Muscle layer of colon (tissue), 2 donors: ENCODE measurements around the gene DNLZ.

Experiments
- H3K27ac ChIP-seq: one replicate; pipeline ENCODE4 v1.7.0; 2013; ENCODE audit warnings: low read depth, mild to moderate bottlenecking, low read length, moderate library complexity
- H3K27me3 ChIP-seq, 2 donors: one replicate each; pipeline ENCODE4 v1.7.0; 2013; ENCODE audit warnings: low read length in 2 of 2, mild to moderate bottlenecking in 2 of 2; ENCODE audit not compliant: insufficient read depth in 2 of 2, control insufficient read depth in 1 of 2
- H3K36me3 ChIP-seq: one replicate; pipeline ENCODE4 v1.7.0; 2013; ENCODE audit warnings: mild to moderate bottlenecking, low read length; ENCODE audit not compliant: insufficient read depth
- H3K4me1 ChIP-seq: one replicate; pipeline ENCODE4 v1.7.0; 2013; ENCODE audit warnings: mild to moderate bottlenecking, low read length; ENCODE audit not compliant: insufficient read depth
- H3K4me3 ChIP-seq, 2 donors: one replicate each; pipeline ENCODE4 v1.7.0; 2013; ENCODE audit warnings: low read length in 2 of 2, low read depth in 1 of 2, mild to moderate bottlenecking in 1 of 2, moderate library complexity in 1 of 2
- H3K9ac ChIP-seq: one replicate; pipeline ENCODE4 v1.7.0; 2013; ENCODE audit warnings: low read length
- H3K9me3 ChIP-seq: one replicate; pipeline ENCODE4 v1.7.0; 2013; ENCODE audit warnings: mild to moderate bottlenecking, low read length
- donor health status: abdominal sarcoma.
- donor health status: Adenocarcinoma of cecum.

The DNLZ gene

DNA sequence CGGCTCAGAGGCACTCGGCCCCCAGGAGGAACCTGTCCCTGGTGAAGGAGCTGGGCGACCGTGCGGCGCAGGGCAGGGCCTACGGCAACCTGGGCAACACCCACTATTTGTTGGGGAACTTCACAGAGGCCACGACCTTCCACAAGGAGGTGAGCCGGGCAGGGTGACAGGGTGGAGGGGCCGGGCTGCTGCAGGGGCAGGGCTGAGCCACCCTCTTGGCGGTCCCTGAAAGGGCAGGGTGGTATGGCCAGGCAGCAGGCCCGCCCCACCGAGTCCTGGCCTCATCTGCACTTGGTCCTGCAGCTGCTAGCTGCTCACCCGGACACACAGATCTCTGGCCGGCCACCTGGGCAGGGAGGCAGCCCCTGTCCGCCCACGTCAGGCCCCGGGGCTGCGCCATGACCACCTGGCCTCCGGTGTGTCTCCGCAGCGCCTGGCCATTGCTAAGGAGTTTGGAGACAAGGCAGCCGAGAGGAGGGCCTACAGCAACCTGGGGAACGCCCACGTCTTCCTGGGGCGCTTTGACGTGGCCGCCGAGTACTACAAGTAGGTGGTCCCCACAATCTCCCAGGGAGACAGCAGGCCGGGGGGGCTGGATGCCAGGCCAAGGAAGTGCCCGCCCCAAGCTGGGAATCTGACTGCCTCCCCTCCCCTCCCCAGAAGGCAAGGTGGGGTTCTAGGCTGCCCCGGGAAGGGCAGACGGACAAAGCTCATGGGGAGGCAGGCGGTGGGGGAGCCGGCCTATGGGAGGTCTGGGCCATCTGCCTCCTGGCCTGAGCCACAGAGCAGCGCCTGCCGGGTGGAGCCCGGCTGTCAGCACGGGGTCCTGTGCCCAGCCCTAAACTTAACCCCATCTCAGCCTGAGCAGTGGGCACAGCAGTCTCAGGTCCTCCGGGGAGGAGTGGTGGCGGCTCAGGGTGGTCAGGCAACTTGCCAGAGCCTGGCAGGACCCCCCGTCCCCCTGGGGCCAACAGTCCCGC is 25.8 kb downstream of the DNLZ start:
- Histone ChIP-seq H3K27ac (no peak overlapping the region), H3K9me3 (no peaks in the 10 kb centered on the region), H3K27me3 (no peaks in the 10 kb centered on the region), H3K9ac (no peak overlapping the region), H3K4me1 (peaks cover 5% of the 10 kb centered on the region), H3K36me3 (no peaks in the 10 kb centered on the region), H3K4me3 (no peak overlapping the region)

DNA sequence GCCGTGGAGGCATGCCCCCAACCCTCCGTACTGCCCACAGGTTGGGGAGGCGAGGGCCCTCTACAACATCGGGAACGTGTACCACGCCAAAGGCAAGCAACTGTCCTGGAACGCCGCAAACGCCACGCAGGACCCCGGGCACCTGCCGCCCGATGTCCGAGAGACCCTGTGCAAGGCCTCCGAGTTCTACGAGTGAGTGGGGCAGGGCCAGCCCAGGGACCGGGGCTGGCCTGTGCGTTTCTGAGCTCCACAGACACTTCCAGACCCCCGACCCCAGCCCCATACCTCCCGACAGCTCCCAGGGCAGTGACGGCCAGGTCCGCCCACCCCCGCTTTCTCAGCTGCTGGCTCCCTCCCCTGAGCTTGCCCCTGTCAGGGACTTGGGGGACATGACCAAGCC is 26.7 kb downstream of the DNLZ start:
- H3K9me3 ChIP-seq: no peaks in the 10 kb centered on the region
- H3K4me1 ChIP-seq: peaks cover 1% of the 10 kb centered on the region
- H3K36me3 ChIP-seq: no peaks in the 10 kb centered on the region
- no peaks in the 10 kb centered on the region for H3K27me3 ChIP-seq
- H3K9ac ChIP-seq: no peak overlapping the region
- no peak overlapping the region for H3K27ac ChIP-seq
- H3K4me3 ChIP-seq: no peak overlapping the region

DNA sequence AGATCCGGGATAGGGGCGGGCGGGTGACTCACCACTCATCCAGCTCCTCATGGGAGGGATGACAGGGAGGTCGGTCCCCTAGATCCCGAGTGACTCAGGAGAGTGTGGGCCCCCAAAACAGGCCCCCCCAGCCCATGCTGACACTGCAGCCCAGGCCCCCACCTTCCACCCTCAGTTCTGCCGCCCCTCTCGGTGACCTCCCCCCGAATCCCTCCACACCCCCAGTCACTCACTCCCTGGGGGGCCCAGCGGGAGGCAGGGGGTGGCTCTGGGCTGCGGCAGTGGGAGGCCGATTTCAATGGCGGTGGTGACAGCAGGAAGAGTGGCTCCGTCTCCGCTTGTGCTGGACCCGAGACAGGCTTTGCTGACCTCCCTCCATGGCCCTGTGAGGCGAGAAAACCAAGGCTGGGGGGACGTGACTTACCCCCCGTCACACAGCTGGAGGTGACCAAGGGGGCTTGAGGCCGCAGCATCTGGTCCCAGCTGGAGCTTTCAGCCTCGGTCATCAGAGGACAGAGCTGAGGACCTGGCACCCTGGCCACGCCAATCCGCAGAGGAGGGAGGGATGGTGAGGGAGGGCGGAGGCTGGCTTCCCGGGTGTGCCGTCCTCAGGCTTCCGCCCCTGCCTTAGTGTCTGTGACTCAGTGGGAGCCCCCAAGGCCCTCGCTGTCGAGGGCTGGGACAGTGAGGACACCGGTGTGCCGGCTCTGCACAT is 27.2 kb downstream of the DNLZ start:
- Histone ChIP-seq H3K9me3 (no peaks in the 10 kb centered on the region), H3K27me3 (no peaks in the 10 kb centered on the region), H3K4me3 (no peak overlapping the region), H3K36me3 (no peaks in the 10 kb centered on the region), H3K4me1 (no peaks in the 10 kb centered on the region), H3K27ac (no peak overlapping the region), H3K9ac (no peak overlapping the region)

DNA sequence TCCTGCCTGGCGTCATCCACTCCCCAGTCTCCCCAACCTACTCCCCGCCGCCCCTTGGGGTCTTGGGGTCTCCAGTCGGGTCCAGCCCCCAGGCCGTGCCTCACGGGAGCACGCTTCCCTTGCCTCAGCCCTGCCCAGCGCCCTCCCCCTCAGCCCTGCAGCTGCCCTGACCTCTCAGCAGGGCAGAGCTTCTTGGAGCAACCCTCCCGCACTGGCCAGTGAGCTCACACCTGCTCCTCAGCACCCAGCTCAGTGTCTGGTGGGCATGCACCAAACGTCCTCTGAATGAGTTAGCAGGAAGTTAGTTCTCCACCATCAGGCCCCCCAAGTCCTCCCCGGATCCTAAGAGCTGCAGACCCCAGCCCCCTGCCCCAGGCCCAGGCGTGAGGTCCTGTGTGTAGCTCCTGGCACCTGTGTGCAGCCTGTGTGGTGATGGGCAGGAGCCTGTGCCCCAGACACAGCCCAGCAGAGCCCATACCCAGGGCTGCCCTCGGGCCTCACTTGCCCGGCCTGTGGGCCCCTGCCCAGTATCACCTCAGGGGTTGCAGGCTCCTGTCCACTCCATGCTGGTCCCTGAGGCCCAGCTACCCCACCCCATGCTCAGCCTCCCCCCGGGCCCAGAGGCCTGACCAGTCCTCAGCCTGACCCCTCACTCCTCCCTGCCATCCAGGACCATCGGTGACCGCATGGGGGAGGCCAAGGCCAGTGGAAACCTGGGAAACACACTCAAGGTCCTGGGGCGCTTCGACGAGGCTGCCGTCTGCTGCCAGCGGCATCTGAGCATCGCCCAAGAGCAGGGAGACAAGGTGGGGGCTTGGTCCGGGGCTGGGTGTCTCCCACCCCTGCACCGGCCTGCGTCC is 28.0 kb downstream of the DNLZ start:
- no peak overlapping the region for H3K4me3 ChIP-seq
- H3K4me1 ChIP-seq: no peaks in the 10 kb centered on the region
- H3K27me3 ChIP-seq: no peaks in the 10 kb centered on the region
- no peak overlapping the region for H3K27ac ChIP-seq
- no peaks in the 10 kb centered on the region for H3K36me3 ChIP-seq
- no peaks in the 10 kb centered on the region for H3K9me3 ChIP-seq
- H3K9ac ChIP-seq: no peak overlapping the region

DNA sequence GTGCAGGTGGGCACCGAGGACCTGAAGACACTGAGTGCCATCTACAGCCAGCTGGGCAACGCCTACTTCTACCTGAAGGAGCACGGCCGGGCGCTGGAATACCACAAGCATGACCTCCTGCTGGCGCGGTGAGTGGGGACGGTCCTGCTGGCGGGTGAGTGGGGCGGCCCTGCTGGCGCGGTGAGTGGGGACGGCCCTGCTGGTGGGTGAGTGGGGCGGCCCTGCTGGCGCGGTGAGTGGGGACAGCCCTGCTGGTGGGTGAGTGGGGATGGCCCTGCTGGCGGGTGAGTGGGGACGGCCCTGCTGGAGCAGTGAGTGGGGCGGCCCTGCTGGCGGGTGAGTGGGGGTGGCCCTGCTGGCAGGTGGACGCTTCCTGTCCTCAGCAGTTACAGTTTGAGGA is 29.0 kb downstream of the DNLZ start:
- Histone ChIP-seq H3K36me3 (no peaks in the 10 kb centered on the region), H3K9me3 (no peaks in the 10 kb centered on the region), H3K4me3 (no peak overlapping the region), H3K9ac (no peak overlapping the region), H3K27ac (no peak overlapping the region), H3K27me3 (no peaks in the 10 kb centered on the region), H3K4me1 (peaks cover under 1% of the 10 kb centered on the region)

DNA sequence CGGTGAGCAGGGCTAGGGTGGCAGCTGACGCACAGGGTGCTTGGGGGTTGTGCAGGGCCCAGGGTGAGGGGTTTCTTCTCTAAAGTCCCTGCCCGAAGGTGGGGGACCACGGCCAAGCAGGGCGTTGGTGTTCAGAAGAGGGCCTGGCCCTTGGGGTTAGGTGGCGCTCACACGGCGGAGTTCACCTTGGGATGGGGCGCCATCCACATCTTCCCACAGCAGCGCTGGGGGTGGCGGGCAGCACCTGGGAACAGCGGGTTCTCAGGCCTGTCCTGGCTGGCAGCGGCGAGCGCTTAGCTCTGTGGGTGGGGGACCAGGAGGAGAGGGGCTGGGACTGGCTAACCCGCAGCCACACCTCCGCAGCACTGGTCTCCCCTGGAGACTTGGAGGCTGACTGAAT is 30.1 kb downstream of the DNLZ start:
- Histone ChIP-seq H3K27ac (no peak overlapping the region), H3K27me3 (no peaks in the 10 kb centered on the region), H3K4me1 (peaks cover 11% of the 10 kb centered on the region), H3K36me3 (no peaks in the 10 kb centered on the region), H3K9me3 (no peaks in the 10 kb centered on the region), H3K4me3 (no peak overlapping the region), H3K9ac (no peak overlapping the region)

DNA sequence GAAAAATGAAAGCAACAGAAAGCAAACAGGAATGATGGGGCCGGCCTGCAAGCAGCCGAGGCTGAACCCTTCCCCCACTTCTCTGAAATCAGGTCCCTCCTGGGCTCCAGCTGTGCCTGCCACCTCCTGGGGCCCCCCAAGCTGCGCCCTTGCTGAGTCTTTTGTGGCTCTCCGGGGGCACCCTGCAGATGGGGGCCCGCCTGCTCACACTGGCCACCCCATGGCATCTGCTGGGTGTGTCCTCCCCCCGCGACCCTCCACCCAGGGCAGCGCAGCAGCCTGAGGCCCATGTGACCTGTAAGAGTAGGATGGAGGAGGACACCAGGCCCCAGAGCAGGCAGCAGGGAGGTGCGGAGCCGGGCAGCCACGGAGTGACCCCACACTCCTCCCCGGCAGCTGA is 30.5 kb downstream of the DNLZ start:
- Histone ChIP-seq H3K4me3 (no peak overlapping the region), H3K4me1 (peaks cover 15% of the 10 kb centered on the region), H3K9me3 (no peaks in the 10 kb centered on the region), H3K9ac (no peak overlapping the region), H3K36me3 (no peaks in the 10 kb centered on the region), H3K27me3 (no peaks in the 10 kb centered on the region), H3K27ac (no peak overlapping the region)

DNA sequence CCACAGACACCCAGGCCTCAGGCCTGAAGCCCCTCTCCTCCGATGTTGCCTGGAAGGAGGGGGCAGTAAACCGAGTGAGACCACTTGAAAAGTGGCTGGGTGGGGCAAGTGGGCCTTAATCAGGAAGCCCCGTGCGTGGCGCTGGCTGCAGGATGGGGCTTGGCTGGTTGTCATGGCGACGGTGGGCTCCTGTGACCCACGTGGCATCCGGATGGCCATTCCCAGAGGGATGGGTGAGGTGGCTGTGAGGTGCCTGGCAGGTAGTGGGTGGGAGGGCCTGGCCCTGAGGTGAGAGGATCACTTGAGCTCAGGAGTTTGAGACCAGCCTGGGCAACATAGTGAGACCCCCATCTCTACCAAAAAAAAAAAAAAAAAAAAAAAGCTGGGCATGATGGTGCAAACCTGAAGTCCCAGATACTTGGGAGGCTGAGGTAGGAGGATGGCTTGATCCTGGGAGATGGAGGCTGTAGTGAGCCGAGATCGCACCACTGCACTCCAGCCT is 31.0 kb downstream of the DNLZ start:
- Histone ChIP-seq H3K36me3 (no peaks in the 10 kb centered on the region), H3K9me3 (no peaks in the 10 kb centered on the region), H3K9ac (no peak overlapping the region), H3K27ac (no peak overlapping the region), H3K27me3 (no peaks in the 10 kb centered on the region), H3K4me1 (peaks cover 16% of the 10 kb centered on the region), H3K4me3 (no peak overlapping the region)

DNA sequence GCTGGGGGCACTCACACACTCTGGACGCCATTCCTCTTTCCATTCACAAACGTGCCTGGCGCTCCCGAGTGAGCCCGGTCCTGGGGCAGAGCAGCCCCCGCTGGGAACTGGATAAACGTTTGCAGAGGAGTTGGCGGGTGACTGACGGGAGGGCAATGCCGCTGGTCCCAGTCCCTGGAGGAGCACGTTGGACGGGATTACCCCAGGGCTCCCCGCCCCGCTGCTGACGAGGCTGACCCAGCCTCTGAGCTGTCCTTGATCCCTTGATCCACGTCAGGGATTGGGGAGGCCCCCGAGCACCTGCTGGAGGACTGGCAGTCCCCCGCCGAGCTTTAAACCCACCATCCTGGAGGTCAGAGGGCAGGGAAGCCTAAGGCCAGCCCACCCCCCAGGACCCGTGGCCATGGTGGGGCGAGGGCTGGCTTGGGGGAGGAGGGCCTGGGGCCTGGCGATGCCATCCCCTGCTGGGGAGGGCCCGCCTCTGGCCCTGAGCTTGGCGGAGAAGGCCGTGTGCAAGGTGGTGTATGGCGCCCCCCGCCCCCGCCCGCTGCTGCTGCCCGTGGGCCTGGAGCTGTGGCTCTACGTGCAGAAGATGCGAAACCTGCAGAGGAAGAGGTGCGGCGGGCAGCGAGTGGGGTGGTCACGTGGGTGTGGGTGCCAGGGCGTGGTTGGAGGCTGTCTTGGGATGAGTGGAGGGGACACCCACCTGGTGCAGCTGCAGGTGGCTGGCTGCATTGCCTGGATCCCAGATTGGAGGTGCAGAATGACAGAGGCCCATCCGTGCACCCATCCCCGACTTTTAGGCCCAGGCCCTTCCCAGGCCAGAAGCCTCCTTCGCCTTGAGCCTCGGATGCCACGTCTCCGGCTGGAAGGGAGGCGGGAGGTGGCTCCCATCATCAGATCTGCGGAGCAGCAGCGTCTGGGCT is 31.7 kb downstream of the DNLZ start:
- Histone ChIP-seq H3K4me3 (no peak overlapping the region), H3K4me1 (peaks cover 19% of the 10 kb centered on the region), H3K9me3 (no peaks in the 10 kb centered on the region), H3K36me3 (no peaks in the 10 kb centered on the region), H3K9ac (no peak overlapping the region), H3K27me3 (no peaks in the 10 kb centered on the region), H3K27ac (no peak overlapping the region)

DNA sequence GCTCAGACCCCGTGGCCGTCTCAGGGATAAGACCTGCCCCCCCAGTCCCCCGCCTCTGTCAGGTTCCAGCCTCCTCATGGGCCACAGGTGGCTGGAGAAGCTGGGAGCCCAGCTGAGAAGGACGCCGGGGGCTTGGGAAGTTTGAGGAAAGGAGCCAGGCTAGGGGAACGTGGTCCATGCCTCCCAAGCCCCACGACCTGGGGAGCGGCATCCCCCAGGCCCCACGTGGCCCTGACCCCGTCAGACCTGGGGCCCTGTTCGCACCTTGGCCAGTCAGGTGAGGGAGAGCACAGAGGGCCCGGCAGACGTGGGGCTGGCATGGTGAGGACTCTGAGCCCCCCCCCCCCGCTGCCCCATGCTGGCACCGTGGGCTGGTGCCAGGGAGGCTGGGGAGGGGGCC is 32.5 kb downstream of the DNLZ start:
- Histone ChIP-seq H3K27me3 (no peaks in the 10 kb centered on the region), H3K27ac (no peak overlapping the region), H3K4me3 (no peak overlapping the region), H3K4me1 (peaks cover 24% of the 10 kb centered on the region), H3K36me3 (no peaks in the 10 kb centered on the region), H3K9ac (no peak overlapping the region), H3K9me3 (no peaks in the 10 kb centered on the region)
